ENCODE results near the gene SCIN.

SCIN gene

GRCh38 chr7:12646139-12646538, 75.6 kb downstream of the SCIN start:
- H3K9me3 ChIP-seq (ENCODE audit: control insufficient read depth, low read length) = no peaks in the 10 kb centered on the region
- no peaks in the 10 kb centered on the region for H3K27me3 ChIP-seq (ENCODE audit: control insufficient read depth, insufficient read depth, low read length)
- TF ChIP-seq CTCF (IDR thresholded peaks at IDR 0.05) = no peak
- no peak overlapping the region for H3K4me2 ChIP-seq (ENCODE audit: low read length)
- H3K9ac ChIP-seq = no peak overlapping the region
- no peaks in the 10 kb centered on the region for H3K36me3 ChIP-seq (ENCODE audit: control insufficient read depth, insufficient read depth, low read length)
- H3K4me3 ChIP-seq (ENCODE audit: low read depth, low read length) = no peak overlapping the region
- H2AFZ ChIP-seq = peak overlapping the region; percentile 29
- H3K27ac ChIP-seq = no peak overlapping the region
- peaks cover 4% of the 10 kb centered on the region for H3K4me1 ChIP-seq
- no peaks in the 10 kb centered on the region for H3K79me2 ChIP-seq

- Histone ChIP-seq H3K4me1 (no peaks in the 10 kb centered on the region), H2AFZ (peak overlapping the region; percentile 7), H3K9ac (no peak overlapping the region), H3K27me3 (ENCODE audit: control insufficient read depth, insufficient read depth, low read length) (no peaks in the 10 kb centered on the region), H3K27ac (no peak overlapping the region), H3K4me3 (ENCODE audit: low read depth, low read length) (no peak overlapping the region), H3K36me3 (ENCODE audit: control insufficient read depth, insufficient read depth, low read length) (no peaks in the 10 kb centered on the region), H3K9me3 (ENCODE audit: control insufficient read depth, low read length) (no peaks in the 10 kb centered on the region), H3K79me2 (no peaks in the 10 kb centered on the region), H3K4me2 (ENCODE audit: low read length) (no peak overlapping the region)
- no peak for TF ChIP-seq CTCF (IDR thresholded peaks at IDR 0.05)
Observed at GRCh38 chr7:12647364-12648219, 77.1 kb downstream of the SCIN start.

GRCh38 chr7:12648704-12649261, 78.3 kb downstream of the SCIN start:
- H3K4me3 ChIP-seq (ENCODE audit: low read depth, low read length) = no peak overlapping the region
- no peak for TF ChIP-seq CTCF (IDR thresholded peaks at IDR 0.05)
- no peak overlapping the region for H3K4me2 ChIP-seq (ENCODE audit: low read length)
- H2AFZ ChIP-seq = no peak overlapping the region
- H3K27me3 ChIP-seq (ENCODE audit: control insufficient read depth, insufficient read depth, low read length) = no peaks in the 10 kb centered on the region
- no peaks in the 10 kb centered on the region for H3K36me3 ChIP-seq (ENCODE audit: control insufficient read depth, insufficient read depth, low read length)
- H3K79me2 ChIP-seq = no peaks in the 10 kb centered on the region
- H3K27ac ChIP-seq = no peak overlapping the region
- no peaks in the 10 kb centered on the region for H3K9me3 ChIP-seq (ENCODE audit: control insufficient read depth, low read length)
- H3K4me1 ChIP-seq = no peaks in the 10 kb centered on the region
- H3K9ac ChIP-seq = no peak overlapping the region

GRCh38 chr7:12649348-12649747, 78.8 kb downstream of the SCIN start:
- Histone ChIP-seq H3K27ac (no peak overlapping the region), H3K27me3 (ENCODE audit: control insufficient read depth, insufficient read depth, low read length) (no peaks in the 10 kb centered on the region), H3K9me3 (ENCODE audit: control insufficient read depth, low read length) (no peaks in the 10 kb centered on the region), H3K4me1 (no peaks in the 10 kb centered on the region), H3K36me3 (ENCODE audit: control insufficient read depth, insufficient read depth, low read length) (no peaks in the 10 kb centered on the region), H3K79me2 (no peaks in the 10 kb centered on the region), H3K9ac (no peak overlapping the region), H3K4me2 (ENCODE audit: low read length) (no peak overlapping the region), H2AFZ (no peak overlapping the region), H3K4me3 (ENCODE audit: low read depth, low read length) (no peak overlapping the region)
- TF ChIP-seq CTCF (IDR thresholded peaks at IDR 0.05) = no peak
